Measurements from ENCODE around the gene BRSK2.

Gene BRSK2

DNA sequence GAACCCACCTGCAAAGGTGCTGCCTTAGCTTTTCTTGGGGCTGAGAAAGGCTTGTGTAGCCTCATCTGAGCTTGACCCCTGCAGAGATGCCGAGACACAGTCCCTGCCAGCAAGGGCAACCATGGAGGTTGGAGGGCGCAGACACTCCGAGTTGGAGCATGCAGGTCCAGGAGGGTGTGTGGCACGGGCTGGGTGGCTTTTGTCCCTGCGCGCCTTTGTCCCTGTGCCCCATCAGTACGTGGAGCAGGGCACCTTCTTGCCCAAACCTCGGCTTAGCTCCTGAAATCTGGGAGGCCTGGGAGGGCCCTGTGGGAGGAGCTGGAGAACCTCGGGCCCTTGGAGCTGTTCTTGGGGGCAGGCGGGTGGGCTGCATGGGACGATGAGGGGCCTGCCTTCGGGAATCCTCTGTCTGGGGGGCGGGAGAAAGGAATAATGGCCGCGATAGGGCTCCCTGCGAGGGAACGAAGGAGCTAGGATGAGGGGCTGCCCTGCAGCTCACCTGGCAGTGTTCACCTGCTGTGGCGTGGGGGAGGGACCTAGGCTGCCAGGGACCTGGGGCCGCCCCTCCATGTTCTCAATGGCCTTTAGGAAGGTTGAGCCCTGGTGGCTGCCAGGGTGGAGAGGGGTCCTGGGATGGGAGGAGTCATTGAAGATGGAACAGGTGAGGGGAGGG, 3.4 kb downstream of the BRSK2 start:
- TF ChIP-seq, protein P1, sequence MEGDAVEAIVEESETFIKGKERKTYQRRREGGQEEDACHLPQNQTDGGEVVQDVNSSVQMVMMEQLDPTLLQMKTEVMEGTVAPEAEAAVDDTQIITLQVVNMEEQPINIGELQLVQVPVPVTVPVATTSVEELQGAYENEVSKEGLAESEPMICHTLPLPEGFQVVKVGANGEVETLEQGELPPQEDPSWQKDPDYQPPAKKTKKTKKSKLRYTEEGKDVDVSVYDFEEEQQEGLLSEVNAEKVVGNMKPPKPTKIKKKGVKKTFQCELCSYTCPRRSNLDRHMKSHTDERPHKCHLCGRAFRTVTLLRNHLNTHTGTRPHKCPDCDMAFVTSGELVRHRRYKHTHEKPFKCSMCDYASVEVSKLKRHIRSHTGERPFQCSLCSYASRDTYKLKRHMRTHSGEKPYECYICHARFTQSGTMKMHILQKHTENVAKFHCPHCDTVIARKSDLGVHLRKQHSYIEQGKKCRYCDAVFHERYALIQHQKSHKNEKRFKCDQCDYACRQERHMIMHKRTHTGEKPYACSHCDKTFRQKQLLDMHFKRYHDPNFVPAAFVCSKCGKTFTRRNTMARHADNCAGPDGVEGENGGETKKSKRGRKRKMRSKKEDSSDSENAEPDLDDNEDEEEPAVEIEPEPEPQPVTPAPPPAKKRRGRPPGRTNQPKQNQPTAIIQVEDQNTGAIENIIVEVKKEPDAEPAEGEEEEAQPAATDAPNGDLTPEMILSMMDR (IDR thresholded peaks at IDR 0.05), result no peak

- TF ChIP-seq, protein P1 (IDR thresholded peaks at IDR 0.05), result no peak
Observed at GRCh38 chr11:1394936-1395772, 5.4 kb downstream of the BRSK2 start.

- TF ChIP-seq, protein P1 (IDR thresholded peaks at IDR 0.05), result no peak
Observed at GRCh38 chr11:1395773-1396374, 6.1 kb downstream of the BRSK2 start.

GRCh38 chr11:1396375-1396841, 6.7 kb downstream of the BRSK2 start:
- TF ChIP-seq, protein P1 (IDR thresholded peaks at IDR 0.05), result no peak

GRCh38 chr11:1397146-1397861, 7.6 kb downstream of the BRSK2 start:
- TF ChIP-seq, protein P1 (IDR thresholded peaks at IDR 0.05), result no peak

DNA sequence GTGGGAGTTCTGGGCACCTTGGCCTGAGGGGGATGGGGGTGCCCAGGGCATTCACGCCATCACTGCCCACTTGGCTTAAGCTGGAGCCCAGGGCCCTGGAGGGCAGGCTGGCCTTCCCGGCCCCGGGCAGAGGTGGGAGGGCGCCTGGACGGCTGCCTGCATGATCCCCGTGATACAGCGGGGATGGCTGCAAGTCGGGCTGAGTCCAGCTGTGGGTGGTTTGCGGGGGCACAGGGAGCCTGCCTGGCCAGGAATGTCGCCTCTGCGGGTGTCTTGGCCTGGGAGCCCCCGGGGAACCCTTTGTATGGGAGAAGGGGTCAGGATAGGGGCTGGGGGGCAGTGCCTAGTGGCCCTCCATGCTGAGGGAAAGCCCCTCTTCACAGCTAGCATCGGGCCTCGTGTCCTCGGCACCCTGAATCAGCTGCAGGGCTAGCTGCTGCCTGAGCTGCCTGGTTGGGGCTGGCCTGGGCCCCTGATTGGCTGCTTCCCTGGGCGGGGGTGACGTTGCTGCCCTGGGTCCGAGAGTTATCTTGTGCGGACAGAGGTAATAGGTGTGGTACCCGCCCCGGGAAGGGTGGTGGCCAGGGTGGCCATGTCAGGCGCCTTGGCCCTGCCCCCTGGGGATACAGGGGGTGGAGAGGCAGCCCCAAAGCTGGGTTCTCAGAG, 8.3 kb downstream of the BRSK2 start:
- TF ChIP-seq, protein P1 (IDR thresholded peaks at IDR 0.05), result no peak
